ENCODE measurements around the gene PTGFR. TPM values are rescaled to one million over a fixed set of nuclear protein-coding genes. Genes with fewer than 3 reads are reported as not detected.

PTGFR gene
- total RNA-seq, 2 experiments from 2014 or later, result not detected

GRCh38 chr1:78560811-78561210 is 70.0 kb downstream of the PTGFR start:
- Mint-ChIP-seq H3K4me1 (ENCODE audit: low read depth) (no peaks in the 10 kb centered on the region), H3K9me3 (no peaks in the 10 kb centered on the region), H3K27ac (no peak overlapping the region), H3K36me3 (ENCODE audit: low read depth) (no peaks in the 10 kb centered on the region), H3K4me3 (no peak overlapping the region), H3K27me3 (ENCODE audit: low read depth) (peaks cover 12% of the 10 kb centered on the region)
- intact Hi-C loops (cut with micrococcal nuclease), result no loop called here
- no peak for DNase-seq
- CTCF ChIA-PET, result no interaction called here

- no peak overlapping the region for H3K27ac Mint-ChIP-seq
- no peaks in the 10 kb centered on the region for H3K4me1 Mint-ChIP-seq (ENCODE audit: low read depth)
- no peak for DNase-seq
- no peak overlapping the region for H3K4me3 Mint-ChIP-seq
- no peaks in the 10 kb centered on the region for H3K9me3 Mint-ChIP-seq
- intact Hi-C loops (cut with micrococcal nuclease), result no loop called here
- H3K27me3 Mint-ChIP-seq (ENCODE audit: low read depth), result peaks cover 5% of the 10 kb centered on the region
- CTCF ChIA-PET, result no interaction called here
- H3K36me3 Mint-ChIP-seq (ENCODE audit: low read depth), result no peaks in the 10 kb centered on the region
These were observed 71.1 kb downstream of the PTGFR start for GRCh38 chr1:78561856-78562255.

- no peak overlapping the region for H3K4me3 Mint-ChIP-seq
These were observed 74.6 kb downstream of the PTGFR start for GRCh38 chr1:78565393-78565792.

GRCh38 chr1:78570539-78570938 is 79.8 kb downstream of the PTGFR start:
- Mint-ChIP-seq H3K36me3 (ENCODE audit: low read depth) (no peaks in the 10 kb centered on the region), H3K27ac (no peak overlapping the region), H3K4me1 (ENCODE audit: low read depth) (no peaks in the 10 kb centered on the region), H3K27me3 (ENCODE audit: low read depth) (no peaks in the 10 kb centered on the region), H3K9me3 (no peaks in the 10 kb centered on the region), H3K4me3 (no peak overlapping the region)
- no peak for DNase-seq
- CTCF ChIA-PET, result no interaction called here
- intact Hi-C loops (cut with micrococcal nuclease), result no loop called here

More at GRCh38 chr1:78565393-78565792, 74.6 kb downstream of the PTGFR start:
- DNase-seq, result no peak
- intact Hi-C loops (cut with micrococcal nuclease), result no loop called here
- Mint-ChIP-seq H3K4me1 (ENCODE audit: low read depth) (no peaks in the 10 kb centered on the region), H3K27ac (no peak overlapping the region), H3K9me3 (no peaks in the 10 kb centered on the region), H3K27me3 (ENCODE audit: low read depth) (no peaks in the 10 kb centered on the region), H3K36me3 (ENCODE audit: low read depth) (no peaks in the 10 kb centered on the region)
- CTCF ChIA-PET, result no interaction called here

GRCh38 chr1:78577257-78578100 is 86.7 kb downstream of the PTGFR start:
- DNase-seq, result no peak
- CTCF ChIA-PET, result no interaction called here

GRCh38 chr1:78586572-78586971 is 95.8 kb downstream of the PTGFR start:
- Mint-ChIP-seq H3K9me3 (no peaks in the 10 kb centered on the region), H3K27me3 (ENCODE audit: low read depth) (peaks cover 7% of the 10 kb centered on the region), H3K27ac (no peak overlapping the region), H3K36me3 (ENCODE audit: low read depth) (no peaks in the 10 kb centered on the region), H3K4me3 (no peak overlapping the region), H3K4me1 (ENCODE audit: low read depth) (no peaks in the 10 kb centered on the region)
- DNase-seq, result no peak
- intact Hi-C loops (cut with micrococcal nuclease), result no loop called here
- CTCF ChIA-PET, result no interaction called here

More at GRCh38 chr1:78577257-78578100, 86.7 kb downstream of the PTGFR start:
- no peaks in the 10 kb centered on the region for H3K36me3 Mint-ChIP-seq (ENCODE audit: low read depth)
- intact Hi-C loops (cut with micrococcal nuclease), result no loop called here
- no peaks in the 10 kb centered on the region for H3K27me3 Mint-ChIP-seq (ENCODE audit: low read depth)
- H3K4me3 Mint-ChIP-seq, result no peak overlapping the region
- no peak overlapping the region for H3K27ac Mint-ChIP-seq
- no peaks in the 10 kb centered on the region for H3K4me1 Mint-ChIP-seq (ENCODE audit: low read depth)
- H3K9me3 Mint-ChIP-seq, result no peaks in the 10 kb centered on the region

- intact Hi-C loops (cut with micrococcal nuclease), result no loop called here
- no peaks in the 10 kb centered on the region for H3K4me1 Mint-ChIP-seq (ENCODE audit: low read depth)
- H3K36me3 Mint-ChIP-seq (ENCODE audit: low read depth), result no peaks in the 10 kb centered on the region
- H3K9me3 Mint-ChIP-seq, result no peaks in the 10 kb centered on the region
- H3K27ac Mint-ChIP-seq, result no peak overlapping the region
- H3K27me3 Mint-ChIP-seq (ENCODE audit: low read depth), result peaks cover 7% of the 10 kb centered on the region
- no peak for DNase-seq
- CTCF ChIA-PET, result no interaction called here
- no peak overlapping the region for H3K4me3 Mint-ChIP-seq
These were observed 96.4 kb downstream of the PTGFR start for GRCh38 chr1:78587211-78587610.

Other genes with a start within 250 kb of the PTGFR start
- gene IFI44L, start 129.5 kb downstream of the PTGFR start, total RNA-seq, result 10 to 100 TPM; 79.2 to 79.7 TPM
- gene IFI44, start 158.9 kb downstream of the PTGFR start, total RNA-seq, result 10 to 100 TPM; 40.1 to 42.3 TPM